HepG2 (cell line): ENCODE measurements around the gene LIPH. TPM values are rescaled to one million over a fixed set of nuclear protein-coding genes. Genes with fewer than 3 reads are reported as not detected.

ENCODE experiments used
- ETS1 ChIP-seq: sonication (generic); formaldehyde crosslinking; IDR thresholded peaks from 2 replicates; pipeline ENCODE4 v1.4.0; 2020; ENCODE audit warnings: missing genetic modification reagents
- FOXP1 ChIP-seq, 2 experiments: fragments of 450-650 bp in 1 of 2; IDR thresholded peaks; 2 replicates each; pipeline ENCODE4 v1.6.1; 2017 to 2018; ENCODE audit warnings: antibody characterized with exemption in 1 of 2
- GATAD1 ChIP-seq: IDR thresholded peaks from 2 replicates; pipeline ENCODE4 v1.6.1; 2016; ENCODE audit warnings: missing genetic modification reagents, missing compliant biosample characterization
- HNRNPK ChIP-seq: fragments of 200-400 bp; formaldehyde crosslinking; IDR thresholded peaks from 2 replicates; pipeline ENCODE4 v1.6.1; 2018; ENCODE audit warnings: low read length, low read depth, moderate library complexity, mild to moderate bottlenecking; ENCODE audit not compliant: poor library complexity, severe bottlenecking
- HOXA3 ChIP-seq: sonication (generic); formaldehyde crosslinking; IDR thresholded peaks from 2 replicates; pipeline ENCODE4 v1.5.0; 2020; ENCODE audit warnings: missing genetic modification reagents
- KAT8 ChIP-seq: IDR thresholded peaks from 2 replicates; pipeline ENCODE4 v1.6.1; 2016; ENCODE audit warnings: missing genetic modification reagents, missing compliant biosample characterization
- KLF6 ChIP-seq: IDR thresholded peaks from 2 replicates; pipeline ENCODE4 v1.8.0; 2016; ENCODE audit warnings: missing biosample characterization, missing genetic modification reagents
- MBD4 ChIP-seq: IDR thresholded peaks from 2 replicates; pipeline ENCODE4 v1.6.1; 2012; ENCODE audit warnings: low read length, inconsistent platforms, borderline replicate concordance
- MNT ChIP-seq: fragments of 450-650 bp; IDR thresholded peaks from 2 replicates; pipeline ENCODE4 v1.6.1; 2016
- RAD21 ChIP-seq: fragments of 450-650 bp; formaldehyde crosslinking; IDR thresholded peaks from 2 replicates; pipeline ENCODE4 v1.5.0; 2020; ENCODE audit warnings: mild to moderate bottlenecking
- RBFOX2 ChIP-seq: fragments of 200-400 bp; formaldehyde crosslinking; IDR thresholded peaks from 2 replicates; pipeline ENCODE4 v1.6.1; 2017; ENCODE audit warnings: low read depth, mild to moderate bottlenecking, low read length
- RBM39 ChIP-seq: fragments of 200-400 bp; formaldehyde crosslinking; IDR thresholded peaks from one replicate; pipeline ENCODE4 v1.6.1; 2018; ENCODE audit warnings: antibody characterized with exemption, mild to moderate bottlenecking, low read depth, low read length; ENCODE audit not compliant: poor library complexity, severe bottlenecking
- RFX1 ChIP-seq: fragments of 450-650 bp; IDR thresholded peaks from 2 replicates; pipeline ENCODE4 v1.6.1; 2017
- SAP130 ChIP-seq: IDR thresholded peaks from 2 replicates; pipeline ENCODE4 v1.6.1; 2016; ENCODE audit warnings: low read depth
- ZFP37 ChIP-seq: sonication (generic); formaldehyde crosslinking; IDR thresholded peaks from 2 replicates; pipeline ENCODE4 v1.4.0; 2020; ENCODE audit warnings: missing genetic modification reagents, borderline replicate concordance
- ZFP90 ChIP-seq: sonication (generic); formaldehyde crosslinking; IDR thresholded peaks from 2 replicates; pipeline ENCODE4 v1.8.0; 2022; ENCODE audit warnings: missing genetic modification reagents, mild to moderate bottlenecking, inconsistent platforms, borderline replicate concordance
- ZNF510 ChIP-seq: sonication (generic); formaldehyde crosslinking; IDR thresholded peaks from 2 replicates; pipeline ENCODE4 v1.4.0; 2020; ENCODE audit warnings: low read depth, mild to moderate bottlenecking, missing genetic modification reagents
- ZNF567 ChIP-seq: sonication (generic); formaldehyde crosslinking; IDR thresholded peaks from 2 replicates; pipeline ENCODE4 v1.8.1; 2023; ENCODE audit warnings: mild to moderate bottlenecking, missing genetic modification reagents, borderline replicate concordance
- ZNF772 ChIP-seq: sonication (generic); formaldehyde crosslinking; IDR thresholded peaks from 2 replicates; pipeline ENCODE4 v1.5.0; 2020; ENCODE audit warnings: mild to moderate bottlenecking, missing genetic modification reagents
- polyA plus RNA-seq, 8 experiments: library from polyadenylated mRNA; depleted of rRNA in 3 of 8; stranded (reverse) in 7 of 8; unstranded in 1 of 8; fragments of >200 nt; fragmentation: Illumina TruSeq in 4 of 8; extraction: Trizol in 4 of 8; gene quantifications; 2 replicates each; pipeline versions ENCODE4 v1.2.1 to v1.2.3, GENCODE V29; 2011 to 2016; ENCODE audit warnings: low read depth in 4 of 8, missing spikeins in 1 of 8, mixed read lengths in 1 of 8; ENCODE audit not compliant: insufficient read depth in 1 of 8
- total RNA-seq, 5 experiments: library from RNA; depleted of rRNA; stranded (reverse); fragments of >200 nt; fragmentation: Illumina TruSeq; extraction: Trizol; gene quantifications; 2 replicates each; pipeline ENCODE4 v1.2.3, GENCODE V29; 2016; ENCODE audit warnings: low read depth in 1 of 5
- TF ChIP-seq, protein P1 (sequence below): IDR thresholded peaks from 2 replicates; pipeline ENCODE4 v1.6.1; 2016; ENCODE audit warnings: low read depth, borderline replicate concordance
- TF ChIP-seq, protein P2 (sequence below): sonication (generic); formaldehyde crosslinking; IDR thresholded peaks from 2 replicates; pipeline ENCODE4 v1.4.0; 2020; ENCODE audit warnings: missing genetic modification reagents
- TF ChIP-seq, protein P3 (sequence below): sonication (generic); formaldehyde crosslinking; IDR thresholded peaks from 2 replicates; pipeline ENCODE4 v1.4.0; 2020; ENCODE audit warnings: missing genetic modification reagents, borderline replicate concordance

Gene LIPH
- total and polyA plus RNA-seq, 2 of the 13 experiments (the other 11 are each of a cell fraction or from before 2014, with no cell fraction given), result 0.09 to 0.34 TPM

DNA sequence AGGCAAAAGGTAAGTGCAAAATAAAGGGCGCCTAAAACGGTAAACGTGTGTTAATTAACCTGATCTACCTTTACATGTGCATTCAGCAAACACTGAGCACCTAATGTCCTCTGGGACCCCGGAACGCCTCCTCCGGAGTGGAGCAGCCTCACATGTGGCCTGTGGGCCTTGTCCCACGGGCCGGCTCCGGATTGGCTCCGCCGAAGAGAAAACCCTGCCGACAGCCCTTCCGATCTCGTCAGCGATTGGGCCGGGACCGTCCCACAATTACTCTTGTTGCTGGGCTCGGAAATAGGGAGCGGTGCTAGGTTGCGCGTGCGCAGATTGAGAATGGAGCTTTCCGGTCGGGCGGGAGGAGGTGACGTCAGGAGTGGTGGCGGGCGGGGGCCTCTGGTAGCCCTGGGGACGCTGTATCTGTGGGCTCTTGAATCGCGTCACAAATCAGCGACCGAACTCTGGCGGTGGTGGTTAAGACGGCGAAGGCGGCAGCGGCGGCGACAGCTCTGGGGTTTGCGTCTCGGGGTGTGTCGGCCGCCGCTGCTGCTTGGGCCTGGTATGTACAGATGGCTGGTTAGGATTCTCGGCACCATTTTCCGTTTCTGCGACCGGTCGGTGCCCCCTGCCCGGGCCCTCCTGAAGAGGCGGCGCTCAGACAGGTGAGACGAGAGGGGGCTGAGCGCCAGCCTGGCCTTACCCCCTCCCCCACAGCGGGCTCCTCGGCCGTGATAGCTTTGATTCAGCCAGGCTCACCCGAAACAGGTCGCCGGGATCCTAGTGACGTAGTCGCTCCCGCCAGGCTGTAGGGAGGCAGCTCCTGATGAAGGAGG, 33.7 kb upstream of the LIPH start, which contains the start of gene SENP2 (continued):
- TF ChIP-seq GATAD1 (CRISPR knock-in tag), result peak; percentile 94
- TF ChIP-seq ZFP37 (CRISPR knock-in tag), result peak; percentile 87; the same call in 1 of the 2 replicates
- TF ChIP-seq KLF6 (CRISPR knock-in tag), result peak; percentile 50
- TF ChIP-seq, protein P1, sequence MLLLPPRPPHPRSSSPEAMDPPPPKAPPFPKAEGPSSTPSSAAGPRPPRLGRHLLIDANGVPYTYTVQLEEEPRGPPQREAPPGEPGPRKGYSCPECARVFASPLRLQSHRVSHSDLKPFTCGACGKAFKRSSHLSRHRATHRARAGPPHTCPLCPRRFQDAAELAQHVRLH (CRISPR knock-in tag), result peak; percentile 64; the same call in 1 of the 2 replicates
- TF ChIP-seq ZNF510, result 0 out of 2 replicates have a peak, but pooled peaks have one; percentile 24
- TF ChIP-seq, protein P2, sequence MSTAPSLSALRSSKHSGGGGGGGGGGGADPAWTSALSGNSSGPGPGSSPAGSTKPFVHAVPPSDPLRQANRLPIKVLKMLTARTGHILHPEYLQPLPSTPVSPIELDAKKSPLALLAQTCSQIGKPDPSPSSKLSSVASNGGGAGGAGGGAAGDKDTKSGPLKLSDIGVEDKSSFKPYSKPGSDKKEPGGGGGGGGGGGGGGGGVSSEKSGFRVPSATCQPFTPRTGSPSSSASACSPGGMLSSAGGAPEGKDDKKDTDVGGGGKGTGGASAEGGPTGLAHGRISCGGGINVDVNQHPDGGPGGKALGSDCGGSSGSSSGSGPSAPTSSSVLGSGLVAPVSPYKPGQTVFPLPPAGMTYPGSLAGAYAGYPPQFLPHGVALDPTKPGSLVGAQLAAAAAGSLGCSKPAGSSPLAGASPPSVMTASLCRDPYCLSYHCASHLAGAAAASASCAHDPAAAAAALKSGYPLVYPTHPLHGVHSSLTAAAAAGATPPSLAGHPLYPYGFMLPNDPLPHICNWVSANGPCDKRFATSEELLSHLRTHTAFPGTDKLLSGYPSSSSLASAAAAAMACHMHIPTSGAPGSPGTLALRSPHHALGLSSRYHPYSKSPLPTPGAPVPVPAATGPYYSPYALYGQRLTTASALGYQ, result peak; percentile 69; the same call in 1 of the 2 replicates
- TF ChIP-seq RFX1, result peak; percentile 64
- peak; percentile 73 for TF ChIP-seq RBM39
- TF ChIP-seq, protein P3, sequence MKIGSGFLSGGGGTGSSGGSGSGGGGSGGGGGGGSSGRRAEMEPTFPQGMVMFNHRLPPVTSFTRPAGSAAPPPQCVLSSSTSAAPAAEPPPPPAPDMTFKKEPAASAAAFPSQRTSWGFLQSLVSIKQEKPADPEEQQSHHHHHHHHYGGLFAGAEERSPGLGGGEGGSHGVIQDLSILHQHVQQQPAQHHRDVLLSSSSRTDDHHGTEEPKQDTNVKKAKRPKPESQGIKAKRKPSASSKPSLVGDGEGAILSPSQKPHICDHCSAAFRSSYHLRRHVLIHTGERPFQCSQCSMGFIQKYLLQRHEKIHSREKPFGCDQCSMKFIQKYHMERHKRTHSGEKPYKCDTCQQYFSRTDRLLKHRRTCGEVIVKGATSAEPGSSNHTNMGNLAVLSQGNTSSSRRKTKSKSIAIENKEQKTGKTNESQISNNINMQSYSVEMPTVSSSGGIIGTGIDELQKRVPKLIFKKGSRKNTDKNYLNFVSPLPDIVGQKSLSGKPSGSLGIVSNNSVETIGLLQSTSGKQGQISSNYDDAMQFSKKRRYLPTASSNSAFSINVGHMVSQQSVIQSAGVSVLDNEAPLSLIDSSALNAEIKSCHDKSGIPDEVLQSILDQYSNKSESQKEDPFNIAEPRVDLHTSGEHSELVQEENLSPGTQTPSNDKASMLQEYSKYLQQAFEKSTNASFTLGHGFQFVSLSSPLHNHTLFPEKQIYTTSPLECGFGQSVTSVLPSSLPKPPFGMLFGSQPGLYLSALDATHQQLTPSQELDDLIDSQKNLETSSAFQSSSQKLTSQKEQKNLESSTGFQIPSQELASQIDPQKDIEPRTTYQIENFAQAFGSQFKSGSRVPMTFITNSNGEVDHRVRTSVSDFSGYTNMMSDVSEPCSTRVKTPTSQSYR (CRISPR knock-in tag), result peak; percentile 58
- no peak for TF ChIP-seq MBD4
- peak; percentile 81 for TF ChIP-seq MNT
- TF ChIP-seq FOXP1 (IDR thresholded peaks at IDR 0.05), result no peak
- no peak for TF ChIP-seq FOXP1 (CRISPR knock-in tag; IDR thresholded peaks at IDR 0.05)
- 0 out of 2 replicates have a peak, but pooled peaks have one; percentile 43 for TF ChIP-seq ZNF567 (CRISPR knock-in tag)
- TF ChIP-seq ZFP90, result peak; percentile 69
- 0 out of 2 replicates have a peak, but pooled peaks have one; percentile 59 for TF ChIP-seq ETS1 (CRISPR knock-in tag)
- TF ChIP-seq RBFOX2, result peak; percentile 88
- TF ChIP-seq HNRNPK, result no peak
- TF ChIP-seq RAD21, result peak; percentile 45; the same call in 1 of the 2 replicates
- peak; percentile 89 for TF ChIP-seq KAT8 (CRISPR knock-in tag)
- peak; percentile 92 for TF ChIP-seq HOXA3
- TF ChIP-seq SAP130 (CRISPR knock-in tag), result peak; percentile 99
- TF ChIP-seq ZNF772 (CRISPR knock-in tag), result 0 out of 2 replicates have a peak, but pooled peaks have one; percentile 52
